ENCODE measurements around the gene SLC37A1. TPM values are rescaled to one million over a fixed set of nuclear protein-coding genes. Genes with fewer than 3 reads are reported as not detected.
A peak's percentile ranks its signal among the peaks of the same experiment; 100 is the strongest.

The SLC37A1 gene
- total RNA-seq, 1 donor from 2014 or later: 13.5 TPM

- Mint-ChIP-seq H3K9me3 (ENCODE audit: unreplicated experiment) (no peaks in the 10 kb centered on the region), H3K4me1 (ENCODE audit: unreplicated experiment) (peaks cover 8% of the 10 kb centered on the region), H3K27me3 (ENCODE audit: unreplicated experiment) (no peaks in the 10 kb centered on the region), H3K36me3 (ENCODE audit: unreplicated experiment) (peaks cover 5% of the 10 kb centered on the region), H3K4me3 (ENCODE audit: unreplicated experiment) (no peak overlapping the region), H3K27ac (ENCODE audit: unreplicated experiment) (no peak overlapping the region)
- no peak for DNase-seq (ENCODE audit: extremely low spot score, unreplicated experiment)
- no peak for TF ChIP-seq CTCF (IDR thresholded peaks at IDR 0.05)
These were observed 40.8 kb downstream of the SLC37A1 start for GRCh38 chr21:42554251-42554961.

DNA sequence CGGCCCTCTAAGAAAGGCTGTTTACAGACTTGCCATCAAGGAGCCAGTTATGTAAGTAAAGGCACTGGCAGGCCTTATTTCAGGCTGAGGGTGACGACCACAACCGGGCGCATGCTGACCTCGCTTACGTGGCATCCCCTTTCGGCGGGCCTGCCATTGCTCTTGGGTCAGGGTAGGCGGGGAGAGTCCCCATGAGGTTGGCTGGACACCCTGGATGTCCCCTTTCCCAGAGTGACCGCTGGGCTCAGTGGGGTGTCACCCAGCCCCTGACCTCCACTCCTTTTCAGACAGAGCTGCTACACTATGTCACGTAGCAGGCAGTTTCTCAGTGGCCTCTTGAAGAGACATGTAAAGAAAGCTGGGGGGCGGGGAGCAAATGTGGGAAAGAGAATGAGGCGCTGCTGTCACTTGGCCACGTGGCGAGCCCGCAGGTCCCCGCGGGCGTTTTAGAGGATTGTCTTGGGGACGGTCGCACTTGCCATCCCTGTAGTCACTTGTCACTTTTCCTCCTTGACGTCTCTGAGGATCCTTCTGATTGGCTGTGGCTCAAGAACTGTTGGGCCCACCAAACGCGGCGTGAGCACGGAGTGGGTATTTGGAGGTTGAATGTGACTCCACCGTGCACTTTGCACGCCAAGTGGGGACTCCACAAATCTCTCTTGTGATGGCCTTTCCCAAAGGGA, 42.2 kb downstream of the SLC37A1 start:
- DNase-seq (ENCODE audit: extremely low spot score, unreplicated experiment): no peak
- H3K4me1 Mint-ChIP-seq (ENCODE audit: unreplicated experiment): peaks cover 10% of the 10 kb centered on the region
- peaks cover 11% of the 10 kb centered on the region for H3K36me3 Mint-ChIP-seq (ENCODE audit: unreplicated experiment)
- H3K27me3 Mint-ChIP-seq (ENCODE audit: unreplicated experiment): no peaks in the 10 kb centered on the region
- H3K27ac Mint-ChIP-seq (ENCODE audit: unreplicated experiment): no peak overlapping the region
- TF ChIP-seq CTCF (IDR thresholded peaks at IDR 0.05): no peak
- H3K9me3 Mint-ChIP-seq (ENCODE audit: unreplicated experiment): no peaks in the 10 kb centered on the region
- no peak overlapping the region for H3K4me3 Mint-ChIP-seq (ENCODE audit: unreplicated experiment)

- Mint-ChIP-seq H3K36me3 (ENCODE audit: unreplicated experiment) (peaks cover 12% of the 10 kb centered on the region), H3K4me3 (ENCODE audit: unreplicated experiment) (no peak overlapping the region), H3K27me3 (ENCODE audit: unreplicated experiment) (no peaks in the 10 kb centered on the region), H3K27ac (ENCODE audit: unreplicated experiment) (no peak overlapping the region), H3K9me3 (ENCODE audit: unreplicated experiment) (no peaks in the 10 kb centered on the region), H3K4me1 (ENCODE audit: unreplicated experiment) (peaks cover 10% of the 10 kb centered on the region)
- TF ChIP-seq CTCF (IDR thresholded peaks at IDR 0.05): no peak
- DNase-seq (ENCODE audit: extremely low spot score, unreplicated experiment): no peak
These were observed 42.8 kb downstream of the SLC37A1 start for GRCh38 chr21:42556476-42556875.

GRCh38 chr21:42556960-42557359, 43.3 kb downstream of the SLC37A1 start:
- DNase-seq (ENCODE audit: extremely low spot score, unreplicated experiment): no peak
- H3K4me1 Mint-ChIP-seq (ENCODE audit: unreplicated experiment): peaks cover 10% of the 10 kb centered on the region
- no peak overlapping the region for H3K4me3 Mint-ChIP-seq (ENCODE audit: unreplicated experiment)
- no peak for TF ChIP-seq CTCF (IDR thresholded peaks at IDR 0.05)
- H3K27me3 Mint-ChIP-seq (ENCODE audit: unreplicated experiment): no peaks in the 10 kb centered on the region
- peaks cover 13% of the 10 kb centered on the region for H3K36me3 Mint-ChIP-seq (ENCODE audit: unreplicated experiment)
- H3K9me3 Mint-ChIP-seq (ENCODE audit: unreplicated experiment): no peaks in the 10 kb centered on the region
- peak overlapping the region; percentile 41 for H3K27ac Mint-ChIP-seq (ENCODE audit: unreplicated experiment)

- Mint-ChIP-seq H3K27me3 (ENCODE audit: unreplicated experiment) (no peaks in the 10 kb centered on the region), H3K9me3 (ENCODE audit: unreplicated experiment) (no peaks in the 10 kb centered on the region), H3K36me3 (ENCODE audit: unreplicated experiment) (peaks cover 18% of the 10 kb centered on the region), H3K27ac (ENCODE audit: unreplicated experiment) (peak overlapping the region; percentile 41), H3K4me1 (ENCODE audit: unreplicated experiment) (peaks cover 10% of the 10 kb centered on the region), H3K4me3 (ENCODE audit: unreplicated experiment) (no peak overlapping the region)
- no peak for TF ChIP-seq CTCF (IDR thresholded peaks at IDR 0.05)
- DNase-seq (ENCODE audit: extremely low spot score, unreplicated experiment): no peak
These were observed 43.8 kb downstream of the SLC37A1 start for GRCh38 chr21:42557420-42557819.

Data from osteocyte (in vitro differentiated cells).